Loucy (cell line): Measurements from ENCODE around the gene CDK9.

Experiments
- CTCF ChIP-seq: fragments of 200-600 bp; sonication (generic); conservative IDR thresholded peaks from 2 replicates; pipeline ENCODE4 v1.5.1; 2014; ENCODE audit warnings: mild to moderate bottlenecking, antibody characterized with exemption, low read length
- EZH2phosphoT487 ChIP-seq: fragments of 200-600 bp; IDR thresholded peaks from 2 replicates; pipeline ENCODE4 v1.6.1; 2018; ENCODE audit warnings: antibody characterized with exemption, mild to moderate bottlenecking, moderate library complexity, borderline replicate concordance

- TF ChIP-seq EZH2phosphoT487 (no peak), CTCF (no peak)
These were observed 12.6 kb upstream of the CDK9 start for GRCh38 chr9:127773272-127773671.
